ENCODE measurements around the gene SIK3.

Gene SIK3

DNA sequence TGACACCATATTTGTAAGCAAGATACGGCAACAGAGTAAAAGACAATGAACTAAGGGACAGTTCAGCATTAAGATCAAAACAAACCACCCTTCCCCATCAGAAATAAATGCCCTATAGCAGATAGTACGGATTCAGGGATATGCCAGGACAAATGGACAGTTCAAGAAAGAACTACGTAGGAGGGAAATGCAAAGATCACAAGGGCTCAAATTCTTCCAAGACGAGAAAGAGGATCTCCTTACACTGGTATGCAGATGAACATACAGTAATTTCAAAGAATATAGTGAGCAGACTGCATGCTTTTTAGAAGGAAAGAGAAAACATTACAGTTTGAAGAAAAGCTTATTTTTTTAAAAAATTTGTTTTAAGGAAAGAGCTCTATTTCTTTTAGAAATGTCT lies 136.1 kb downstream of the SIK3 start:
- no peak for DNase-seq

DNA sequence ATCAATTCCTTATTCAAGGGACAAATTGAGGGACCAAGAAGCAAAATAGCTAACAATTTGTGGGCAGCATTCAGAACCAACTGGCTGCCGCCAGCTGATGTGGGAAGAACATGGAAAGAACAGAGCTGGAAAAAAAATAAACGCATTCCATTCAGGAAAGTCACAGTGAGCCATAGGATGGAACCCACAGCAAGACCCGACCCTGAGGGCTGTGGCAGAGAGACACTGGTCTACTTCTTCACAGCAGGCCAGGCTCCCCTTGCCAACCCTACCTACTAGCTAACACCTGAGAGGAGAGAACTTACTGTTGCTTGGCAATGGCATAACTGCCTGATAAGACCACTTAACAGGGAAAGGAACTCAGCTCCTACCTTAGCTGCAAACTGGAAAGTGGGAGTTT lies 137.3 kb downstream of the SIK3 start:
- no peak for DNase-seq

DNA sequence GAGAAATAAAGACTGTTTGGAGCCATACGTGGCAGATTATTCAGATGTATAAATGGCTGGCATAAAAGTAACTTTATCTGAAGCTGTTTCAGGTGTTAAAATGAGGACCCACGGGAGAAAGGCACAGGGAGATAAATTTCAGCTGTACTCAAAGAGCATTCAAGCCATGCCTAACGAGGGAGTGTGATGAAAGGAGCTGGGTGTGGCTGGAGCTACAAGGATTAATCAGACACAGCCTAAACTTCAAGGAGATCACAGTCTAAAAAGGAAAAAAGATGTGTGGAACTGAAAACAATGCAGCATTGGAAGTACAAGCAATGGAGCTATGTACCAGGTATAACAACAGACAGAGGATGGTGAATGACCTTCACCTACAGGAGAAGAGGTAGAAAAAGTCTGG lies 140.0 kb downstream of the SIK3 start:
- no peak for DNase-seq

DNA sequence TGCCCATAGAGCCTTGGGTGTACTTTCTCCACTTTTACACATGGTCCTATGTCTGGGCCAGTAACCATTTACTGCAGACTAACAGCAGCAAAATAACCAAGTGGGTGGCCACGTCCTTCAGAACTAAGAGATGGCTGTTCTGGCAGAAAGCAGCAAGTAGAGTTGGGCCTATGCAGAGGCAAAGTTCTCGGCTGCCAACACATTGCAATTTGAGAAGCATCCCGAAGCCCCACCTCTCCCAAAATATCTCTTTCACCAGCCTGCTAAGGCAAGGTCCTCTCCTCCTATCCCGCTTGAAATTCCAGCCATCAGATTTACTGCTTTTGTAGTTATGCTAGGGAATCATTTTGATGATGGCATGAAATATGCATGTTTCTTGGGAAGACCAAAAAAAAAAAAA lies 142.3 kb downstream of the SIK3 start:
- DNase-seq, result no peak

DNA sequence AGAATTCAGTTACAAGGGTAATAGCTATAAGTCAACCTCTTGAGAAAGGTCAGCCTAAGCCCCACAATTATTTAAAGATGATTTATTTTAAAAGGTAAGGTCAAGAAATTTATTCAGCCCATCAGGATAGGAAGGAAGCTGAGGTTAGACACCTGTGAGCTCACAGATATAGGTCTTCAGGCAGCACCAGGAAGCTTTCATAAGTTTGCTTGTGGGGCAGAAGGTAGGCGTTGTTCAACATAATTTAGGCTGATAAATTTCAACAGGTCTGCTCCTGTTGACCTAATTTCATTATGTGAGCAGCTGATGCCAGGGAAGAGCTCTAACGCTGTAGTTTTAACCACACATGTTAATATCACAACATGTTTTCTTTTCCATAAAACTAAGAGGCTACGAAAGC lies 142.7 kb downstream of the SIK3 start:
- no peak for DNase-seq

DNA sequence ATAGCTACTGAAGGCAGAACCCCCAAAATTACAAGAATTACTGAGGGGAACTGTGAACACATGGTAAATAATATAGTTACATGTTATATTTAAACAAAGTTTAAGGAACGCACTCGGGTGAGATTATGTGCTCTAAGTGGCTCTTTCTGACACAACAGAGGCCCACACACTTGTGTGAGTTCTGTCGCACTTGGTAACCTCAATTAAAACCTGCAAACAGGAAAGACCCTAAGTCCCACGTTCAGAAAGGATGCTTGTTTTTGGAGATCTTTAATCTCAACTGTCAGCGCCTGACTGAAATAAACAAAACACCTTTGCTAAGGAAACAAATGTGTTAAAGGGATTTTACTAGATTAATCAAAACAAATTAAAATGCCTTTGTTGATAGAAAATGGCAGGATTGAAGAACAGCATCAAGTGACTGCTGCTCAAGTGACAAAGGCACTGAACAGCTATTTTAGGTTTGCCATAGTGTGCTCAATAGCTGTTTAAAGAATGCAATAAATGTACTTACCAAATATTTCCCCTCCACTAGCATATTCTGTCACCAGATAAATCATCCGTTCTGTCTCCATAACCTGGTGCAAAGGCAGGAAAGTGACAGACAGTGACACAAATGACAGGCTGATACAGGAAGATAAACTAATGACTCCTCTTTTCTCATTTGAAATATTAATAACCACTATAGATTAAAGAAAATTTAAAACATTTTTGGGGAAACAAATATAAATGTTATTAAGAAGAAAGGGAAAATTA lies 144.5 kb downstream of the SIK3 start:
- no peak for DNase-seq

DNA sequence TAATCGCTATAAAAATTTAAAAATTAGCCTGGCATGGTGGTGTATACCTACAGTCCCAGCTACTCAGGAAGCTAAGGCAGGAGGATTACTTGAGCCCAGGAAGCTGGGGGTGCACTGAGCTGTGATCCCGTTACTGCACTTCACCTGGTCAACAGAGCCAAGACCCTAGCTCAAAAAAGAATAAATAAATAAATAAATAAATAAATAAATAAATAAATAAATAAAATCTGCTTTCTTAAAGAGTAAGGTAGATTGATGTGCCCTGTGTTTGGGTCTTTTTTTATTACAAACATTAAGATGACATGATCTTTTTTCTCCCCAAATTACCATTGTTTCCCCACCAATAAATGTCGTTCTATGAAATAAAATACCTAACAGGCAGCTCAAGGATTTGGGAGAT lies 146.5 kb downstream of the SIK3 start:
- no peak for DNase-seq

DNA sequence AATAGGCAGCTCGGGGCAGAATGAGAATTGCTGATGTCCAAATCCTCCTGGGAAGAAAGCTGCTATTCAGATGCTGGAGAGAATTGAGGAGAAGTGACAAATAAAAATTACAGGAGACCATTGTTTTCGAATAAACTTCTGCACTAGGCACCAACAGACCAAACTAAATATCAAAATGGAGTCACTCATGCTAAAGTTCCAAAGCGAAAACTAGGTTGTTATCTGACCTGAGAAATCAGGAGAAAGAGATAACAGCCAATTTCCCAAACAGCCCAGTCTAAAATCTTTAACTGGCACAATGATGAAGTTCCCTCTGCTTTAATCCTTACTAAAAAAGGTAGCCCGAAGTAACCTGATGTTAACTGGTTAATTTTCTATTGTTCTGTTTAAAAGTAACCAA lies 148.0 kb downstream of the SIK3 start:
- DNase-seq, result no peak

DNA sequence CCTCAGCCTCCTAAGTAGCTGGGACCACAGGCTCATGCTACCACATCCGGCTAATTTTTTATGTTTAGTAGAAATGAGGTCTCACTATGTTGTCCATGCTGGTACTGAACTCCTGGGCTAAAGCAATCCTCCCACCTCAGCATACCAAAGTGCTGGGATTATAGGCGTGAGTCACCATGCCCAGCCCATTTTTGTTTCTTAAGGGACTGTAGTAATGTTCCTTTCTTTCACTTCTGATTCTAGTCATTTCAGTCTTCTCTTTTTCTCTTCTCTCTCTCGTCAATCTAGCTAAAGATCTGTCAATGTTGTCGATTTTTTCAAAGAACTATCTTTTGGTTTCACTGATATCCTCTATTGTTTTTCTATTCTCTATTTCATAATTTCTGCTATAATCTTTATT lies 149.8 kb downstream of the SIK3 start:
- DNase-seq, result peak; percentile 84

DNA sequence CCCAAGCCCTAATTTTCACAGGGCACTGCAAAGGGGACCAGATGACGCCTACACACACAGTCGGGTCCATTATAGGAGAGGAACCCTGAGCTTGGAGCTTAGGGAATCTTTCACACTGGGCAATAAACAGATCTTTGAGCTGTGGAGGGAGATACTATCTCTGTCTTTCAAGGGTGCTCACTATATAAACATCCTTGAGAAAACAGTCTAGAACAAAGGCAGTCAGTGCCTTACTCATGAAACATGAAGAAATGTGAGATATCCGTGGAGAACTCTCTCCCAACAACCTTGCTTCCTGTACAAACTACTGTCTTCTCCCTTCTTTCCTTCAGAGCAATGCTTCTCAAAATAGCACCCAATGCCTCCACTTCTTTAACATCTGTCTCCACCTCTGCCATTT lies 151.8 kb downstream of the SIK3 start:
- no peak for DNase-seq

DNA sequence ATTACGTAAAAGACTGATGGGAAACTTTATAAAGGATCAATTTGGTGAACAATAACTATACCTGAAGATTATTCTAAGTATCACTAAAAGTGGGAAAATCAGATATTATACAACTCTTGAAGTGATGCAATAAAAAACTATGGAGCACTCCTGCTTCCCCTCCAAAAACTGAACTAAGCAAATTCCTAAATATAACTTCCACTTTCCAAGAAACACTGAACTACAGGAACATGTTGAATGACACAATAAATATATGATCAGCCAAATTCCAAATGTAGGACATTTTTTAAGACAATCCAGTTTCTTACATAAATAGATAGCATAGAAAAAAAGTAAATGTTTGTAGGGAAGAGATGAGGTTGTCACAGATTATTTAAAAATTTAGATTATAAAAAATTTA lies 158.7 kb downstream of the SIK3 start:
- no peak for DNase-seq

DNA sequence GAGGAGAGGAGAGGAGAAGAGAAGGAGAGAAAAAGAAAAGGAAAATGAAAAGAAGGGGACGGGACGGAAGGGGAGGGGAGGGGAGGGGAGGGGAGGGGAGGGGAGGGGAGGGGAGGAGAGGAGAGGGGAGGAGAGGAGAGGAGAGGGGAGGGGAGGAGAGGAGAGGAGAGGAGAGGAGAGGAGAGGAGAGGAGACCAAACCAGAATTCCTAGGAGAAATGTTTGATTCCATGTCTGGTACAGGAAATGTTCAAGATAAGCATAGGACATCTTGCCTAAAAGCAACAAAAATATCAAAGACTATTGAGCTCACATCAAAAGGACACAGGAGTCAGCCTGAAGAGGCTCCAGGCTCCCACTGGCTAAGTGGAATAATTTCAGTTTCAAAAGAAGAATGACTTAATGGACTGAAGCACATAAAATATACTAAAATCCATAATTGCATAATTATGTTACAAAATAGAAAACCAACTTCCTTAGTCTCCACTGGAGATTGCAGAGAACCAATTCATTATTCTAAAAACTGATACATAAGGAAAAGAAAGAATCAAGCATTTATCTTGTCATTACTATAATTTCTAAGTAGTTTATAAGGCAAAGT lies 159.7 kb downstream of the SIK3 start:
- DNase-seq, result peak; percentile 33

DNA sequence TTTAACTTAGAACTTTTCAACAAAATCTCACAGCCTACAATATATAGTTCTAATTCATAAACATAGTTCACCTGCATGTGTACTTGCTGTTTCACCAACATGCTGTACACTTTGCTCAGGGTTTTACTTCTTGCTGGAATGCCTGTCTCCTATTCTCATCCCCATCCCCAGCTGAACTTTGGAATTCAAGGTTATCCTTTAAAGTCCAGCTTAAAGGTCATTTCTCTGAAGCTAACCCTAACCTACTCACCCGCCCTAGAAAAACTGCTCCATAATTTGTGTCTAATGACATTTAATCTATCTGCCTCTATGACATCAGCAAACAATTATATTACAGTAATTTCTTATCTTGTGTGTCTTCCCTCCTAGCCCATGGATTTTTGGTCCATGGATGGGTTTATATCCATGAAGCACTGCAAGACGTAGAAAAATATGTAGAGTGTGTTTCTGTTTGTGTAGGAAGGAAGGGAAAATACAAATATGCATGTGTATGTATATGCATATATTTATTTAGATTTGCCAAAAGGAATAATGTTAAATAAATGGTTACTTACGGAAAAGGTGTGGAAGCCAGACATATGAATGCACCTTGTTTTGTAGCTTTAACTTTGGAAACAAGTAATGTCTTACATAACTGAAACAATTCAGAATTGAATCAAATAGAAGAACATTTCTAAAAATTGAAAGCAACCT lies 161.3 kb downstream of the SIK3 start:
- no peak for DNase-seq

DNA sequence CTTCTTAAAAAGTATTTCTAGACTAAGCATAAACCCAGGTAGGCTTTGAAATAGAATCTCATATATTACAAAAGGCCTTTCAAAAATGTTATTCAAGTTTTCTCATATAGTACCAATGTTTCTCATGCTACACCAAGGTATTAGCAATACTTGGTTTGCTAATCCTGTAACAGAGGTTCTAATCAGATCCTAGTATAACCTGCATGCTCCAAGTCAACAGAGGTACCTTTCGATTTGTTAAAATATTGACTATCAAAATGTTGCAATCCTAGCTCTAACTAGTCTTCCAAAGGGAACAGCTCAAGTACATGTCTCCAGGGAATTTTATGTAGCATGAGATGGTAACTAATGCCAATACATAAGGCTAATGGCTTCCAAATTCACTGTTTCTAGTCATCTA lies 162.7 kb downstream of the SIK3 start:
- no peak for DNase-seq

DNA sequence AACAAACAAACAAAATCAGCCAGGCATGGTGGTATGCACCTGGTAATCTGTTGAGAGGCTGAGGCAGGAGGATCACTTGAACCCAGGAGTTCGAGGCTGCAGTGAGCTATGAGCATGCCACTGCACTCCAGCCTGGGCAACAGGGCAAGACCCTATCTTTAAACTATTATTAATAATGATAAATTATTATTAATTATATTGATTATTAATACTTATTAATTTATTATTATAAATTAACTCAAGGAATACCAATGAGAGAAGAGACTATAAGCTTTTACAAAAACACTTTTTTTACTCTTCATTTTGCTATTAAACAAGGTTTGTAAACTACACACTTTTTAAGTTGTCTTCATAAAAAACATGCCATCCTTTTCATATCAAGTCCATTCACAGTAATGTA lies 163.1 kb downstream of the SIK3 start:
- DNase-seq, result no peak

DNA sequence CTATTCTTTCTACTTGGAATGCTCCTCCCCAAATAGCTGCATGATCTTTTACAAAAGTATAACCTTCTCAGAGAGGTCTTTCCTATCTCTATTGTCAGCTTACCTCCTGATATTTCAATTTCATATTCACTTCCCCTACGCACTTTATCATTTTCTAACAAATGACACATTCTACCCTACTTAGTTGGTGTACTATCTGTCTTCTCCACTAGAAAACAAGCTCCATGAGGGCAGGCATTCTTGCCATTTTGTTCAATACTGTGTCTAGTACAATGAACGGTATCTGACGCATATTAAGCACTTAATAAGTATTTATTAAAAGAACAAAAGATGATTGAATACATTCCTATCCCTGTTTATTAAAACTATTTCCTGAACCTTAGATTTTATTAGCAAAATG lies 164.3 kb downstream of the SIK3 start:
- no peak for DNase-seq

DNA sequence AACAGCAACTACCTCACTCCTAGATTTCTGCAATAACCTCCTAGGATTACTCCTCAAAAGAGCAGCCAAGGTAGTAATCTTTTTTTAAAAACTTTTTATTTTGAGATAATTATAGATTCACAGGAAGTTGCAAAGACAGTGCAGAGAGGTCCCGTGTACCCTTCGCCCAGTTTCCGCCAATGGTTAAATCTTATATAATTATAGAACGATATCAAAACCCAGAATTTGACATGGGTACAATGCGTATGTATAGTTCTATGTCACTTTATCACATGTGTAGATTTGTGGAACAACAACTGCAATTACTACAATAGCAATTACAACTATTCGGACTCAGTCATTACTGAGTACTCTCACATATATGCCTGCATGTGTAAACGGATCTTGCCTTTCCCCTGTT lies 166.0 kb downstream of the SIK3 start:
- DNase-seq, result no peak

DNA sequence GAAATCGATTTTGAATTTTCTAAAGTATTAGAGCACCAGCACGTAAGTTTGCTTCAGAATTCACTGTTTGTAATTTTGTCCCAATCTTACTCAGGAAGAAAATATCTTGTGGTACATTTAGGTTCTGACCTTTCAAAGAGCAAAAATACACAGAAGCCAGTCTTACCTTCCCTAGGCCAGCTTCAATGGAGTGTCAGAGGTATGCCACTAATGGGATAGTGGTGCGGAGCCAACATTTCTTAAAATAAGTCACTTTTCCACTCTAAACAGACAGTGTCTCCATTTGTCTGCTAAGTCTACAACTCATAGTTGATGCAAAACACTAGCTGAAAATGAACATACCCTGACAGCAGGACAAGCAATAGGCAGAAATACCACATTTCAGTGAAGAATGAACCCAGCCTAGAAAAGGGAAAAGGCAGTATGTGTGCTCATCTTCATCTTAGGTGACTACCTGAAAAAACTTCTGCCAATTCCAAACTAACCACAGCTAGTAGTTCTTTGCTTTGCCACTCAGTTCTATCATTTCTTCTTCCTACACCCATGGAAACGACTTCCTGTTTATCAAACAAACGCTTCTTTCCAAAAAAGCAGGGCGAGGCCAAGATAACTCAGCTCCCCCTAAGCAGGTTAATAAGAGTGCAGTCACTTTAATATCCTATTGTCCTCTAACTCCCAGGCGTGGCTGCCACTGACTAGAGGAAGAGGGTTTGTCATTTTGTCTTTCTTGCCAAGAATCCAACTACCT lies 166.8 kb downstream of the SIK3 start:
- DNase-seq, result peak; percentile 23

DNA sequence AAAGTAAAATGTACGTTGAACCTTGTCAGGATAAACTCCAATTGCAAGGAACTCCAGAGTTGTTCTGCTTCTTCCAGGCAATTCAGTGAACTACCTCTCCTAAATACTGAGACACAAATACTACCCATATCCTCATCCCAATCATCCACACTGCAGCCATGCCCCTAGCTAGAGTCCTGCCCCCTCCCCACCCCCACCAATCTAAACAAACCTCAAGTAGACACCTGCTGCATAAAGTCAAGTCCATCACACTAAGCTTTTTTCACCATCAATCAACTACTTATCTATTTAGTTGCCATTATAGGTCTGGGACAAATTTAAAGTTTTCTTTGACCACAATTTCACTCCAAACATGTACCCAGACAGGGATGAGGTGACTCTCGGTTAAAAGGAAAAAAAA lies 167.6 kb downstream of the SIK3 start:
- no peak for DNase-seq

DNA sequence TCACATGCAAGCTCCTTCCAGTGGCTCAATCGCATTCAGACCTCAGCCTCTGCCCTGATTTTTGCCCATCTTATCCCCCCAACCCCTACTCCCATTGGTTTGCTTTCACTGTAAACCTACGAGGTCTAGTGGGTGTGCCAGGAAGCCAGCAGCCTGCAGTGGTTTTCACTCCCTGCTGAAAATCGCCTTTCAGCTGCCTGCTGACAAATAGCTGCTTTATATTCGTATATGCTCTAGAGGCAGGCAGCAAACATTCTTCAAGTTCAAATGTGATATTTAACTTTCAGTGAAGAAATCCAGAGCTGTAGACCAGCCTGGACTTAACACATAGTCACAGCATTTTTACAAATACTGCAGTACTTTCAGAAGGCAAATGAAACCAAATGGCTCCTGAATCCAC lies 168.1 kb downstream of the SIK3 start:
- DNase-seq, result no peak

DNA sequence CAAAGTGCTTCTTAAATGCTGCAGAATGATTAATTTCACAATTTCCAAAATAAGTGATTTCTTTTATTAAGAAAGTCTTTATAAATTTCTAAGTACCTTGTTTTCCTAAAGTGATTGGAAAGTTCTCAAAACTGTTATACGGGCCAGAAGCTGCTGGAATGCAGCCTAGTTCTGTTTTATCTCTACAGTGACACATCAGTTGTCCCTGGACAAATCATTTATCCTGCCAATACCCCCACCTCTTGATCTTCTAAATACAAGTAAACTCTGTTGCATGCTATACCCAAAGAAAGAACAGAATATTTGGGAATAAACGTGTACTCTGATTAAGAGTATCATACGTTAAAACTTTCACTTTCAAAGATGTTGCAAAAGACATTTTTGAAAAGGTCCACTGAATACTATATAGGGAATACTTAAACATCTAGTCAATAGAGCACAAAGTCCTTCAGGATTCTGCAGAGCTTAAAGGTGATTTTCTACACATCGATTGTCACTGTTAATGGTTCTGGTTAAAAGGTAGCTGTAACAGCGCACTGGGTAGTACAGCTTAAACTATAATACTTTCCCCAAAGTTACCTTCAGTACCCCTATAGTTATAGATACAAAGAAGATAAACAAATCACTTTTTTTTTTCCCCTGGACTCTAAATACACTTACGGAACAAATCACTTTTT lies 168.7 kb downstream of the SIK3 start:
- DNase-seq, result no peak

DNA sequence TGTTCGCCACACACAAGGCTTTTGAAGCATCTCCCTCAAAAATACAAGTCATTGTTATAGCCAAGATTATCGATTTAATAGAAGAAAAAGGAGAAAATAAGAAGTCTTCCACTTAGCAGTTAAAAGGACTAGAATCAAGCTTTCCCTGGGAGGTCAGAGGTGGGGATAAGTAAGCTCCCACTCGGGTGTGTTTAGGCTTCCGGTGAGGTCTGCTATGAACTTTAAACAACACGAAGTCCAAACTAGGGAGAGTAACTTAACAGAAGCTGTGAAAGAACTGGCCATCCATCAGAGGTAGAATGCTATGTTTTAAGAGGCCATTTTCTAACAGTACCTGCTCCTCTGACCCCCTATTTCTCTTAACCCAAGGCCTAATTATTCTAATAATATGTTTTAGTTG lies 169.4 kb downstream of the SIK3 start:
- no peak for DNase-seq

DNA sequence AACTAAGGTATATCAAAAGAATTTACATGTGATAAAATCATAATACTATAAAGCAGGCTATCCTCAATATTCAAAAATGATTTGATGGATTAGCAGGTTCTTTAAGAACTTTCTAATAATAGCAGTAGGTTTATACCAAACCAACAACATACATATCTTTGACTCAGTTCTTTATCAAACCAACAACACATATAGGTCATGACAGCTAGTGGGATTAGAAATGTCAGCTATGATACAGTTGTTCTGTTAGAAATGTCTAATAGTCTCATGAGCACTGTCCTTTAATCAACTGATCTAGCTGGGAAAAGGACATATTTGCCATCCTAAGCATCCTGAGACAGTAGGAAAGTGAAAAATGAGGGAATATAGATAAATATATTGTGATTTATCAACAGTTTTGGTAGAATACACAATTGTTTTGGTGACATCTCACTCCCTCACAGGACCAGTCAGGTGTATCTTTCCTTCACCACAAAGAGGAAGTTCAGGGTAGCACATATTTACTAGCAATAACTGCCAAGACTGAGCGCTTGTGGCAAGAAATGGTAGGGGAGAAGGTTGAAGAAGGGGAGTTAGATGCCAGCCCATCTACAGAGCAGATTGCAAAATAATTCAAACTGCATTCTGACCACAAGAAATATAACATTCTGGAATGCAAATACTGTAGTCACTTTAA lies 170.0 kb downstream of the SIK3 start:
- DNase-seq, result peak; percentile 61

Data from MV-4-11 (cell line).